CD4-positive, alpha-beta T cell treated with Interleukin-17A for 1 hour (primary cell): ENCODE measurements around the gene SMURF2.

Experiments used
- DNase-seq: peaks from one replicate; pipeline ENCODE4 v3.0.0-alpha.2; 2020

SMURF2 gene

DNA sequence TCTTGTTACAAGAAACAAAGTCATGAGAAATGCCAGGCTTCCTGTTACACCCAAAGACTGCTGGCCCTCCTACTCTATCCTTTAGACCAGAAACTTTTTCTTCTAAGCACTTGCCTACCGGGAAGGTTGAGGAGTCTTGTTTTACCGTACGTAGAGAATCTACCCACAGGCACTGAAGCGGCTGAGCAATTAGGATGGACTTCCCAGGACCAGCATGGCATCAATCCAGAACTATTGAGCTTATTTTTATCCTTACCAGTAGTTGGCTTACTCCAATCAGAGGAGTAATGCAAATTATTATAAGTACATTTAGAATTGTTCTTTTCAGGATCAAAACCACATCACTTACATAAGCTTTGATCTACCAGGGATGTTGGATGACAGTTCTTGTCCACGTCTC, 129.7 kb downstream of the SMURF2 start:
- no peak for DNase-seq

GRCh38 chr17:64531955-64532371, 130.1 kb downstream of the SMURF2 start:
- no peak for DNase-seq

- DNase-seq: no peak
These were observed 132.9 kb downstream of the SMURF2 start for GRCh38 chr17:64529221-64529620.

- no peak for DNase-seq
These were observed 134.2 kb downstream of the SMURF2 start for GRCh38 chr17:64527914-64528313.

- DNase-seq: no peak
These were observed 141.7 kb downstream of the SMURF2 start for GRCh38 chr17:64520359-64520758.

GRCh38 chr17:64519601-64520000, 142.5 kb downstream of the SMURF2 start:
- no peak for DNase-seq

DNA sequence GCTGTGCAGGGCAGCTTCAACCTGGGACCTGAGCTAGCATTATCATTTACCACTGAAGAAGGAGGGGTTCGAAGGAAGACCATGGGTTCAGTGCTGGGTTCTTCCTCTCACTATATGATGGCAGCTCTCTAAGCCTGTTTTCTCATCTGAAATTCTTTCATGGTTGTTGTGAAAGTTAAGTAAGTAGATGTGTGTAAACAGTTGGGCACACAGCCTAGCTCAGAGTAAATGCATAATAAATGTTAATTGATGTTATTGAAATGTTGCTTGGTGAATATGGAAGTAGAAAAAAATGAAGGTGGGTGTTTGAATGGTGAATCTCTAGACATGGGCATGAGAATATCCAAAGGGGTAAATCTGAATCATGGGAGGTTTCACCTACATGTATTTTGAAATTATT, 146.3 kb downstream of the SMURF2 start:
- no peak for DNase-seq

- DNase-seq: no peak
These were observed 146.7 kb downstream of the SMURF2 start for GRCh38 chr17:64515419-64515818.

DNA sequence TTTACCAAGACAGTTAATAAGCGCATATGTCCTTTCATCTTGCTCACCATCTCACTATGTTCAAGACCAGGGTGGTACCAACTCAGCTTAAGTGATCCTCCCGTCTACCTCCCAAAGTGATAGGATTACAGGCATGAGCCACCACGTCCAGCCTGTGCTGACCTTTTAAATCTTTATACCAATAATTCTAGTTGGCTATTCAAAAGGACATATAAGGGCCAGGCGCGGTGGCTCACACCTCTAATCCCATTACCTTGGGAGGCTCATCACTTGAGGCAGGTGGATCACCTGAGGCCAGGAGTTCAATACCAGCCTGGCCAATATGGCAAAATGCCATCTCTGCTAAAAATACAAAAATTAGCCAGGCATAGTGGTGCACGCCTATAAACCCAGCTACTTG, 152.9 kb downstream of the SMURF2 start:
- DNase-seq: no peak

DNA sequence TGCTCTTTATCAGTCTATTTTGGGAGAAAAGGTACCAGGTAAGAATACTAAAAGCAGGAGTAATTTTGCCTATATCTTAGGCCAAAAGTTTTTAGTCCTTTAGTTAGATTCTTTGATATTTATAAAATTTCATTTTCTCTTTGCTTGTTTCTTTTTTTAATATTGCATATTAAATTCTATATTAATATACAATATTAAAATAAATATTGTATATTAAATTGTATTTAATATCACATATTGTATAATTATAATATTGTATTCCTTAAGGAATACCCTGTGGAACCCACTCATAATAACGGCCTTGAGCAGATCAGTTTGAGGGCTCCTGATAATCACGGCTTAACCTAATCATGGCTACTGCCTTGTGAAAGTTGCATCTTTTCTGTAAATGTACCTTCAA, 153.4 kb downstream of the SMURF2 start:
- DNase-seq: no peak

GRCh38 chr17:64507413-64507782, 154.7 kb downstream of the SMURF2 start:
- peak; percentile 82 for DNase-seq

DNA sequence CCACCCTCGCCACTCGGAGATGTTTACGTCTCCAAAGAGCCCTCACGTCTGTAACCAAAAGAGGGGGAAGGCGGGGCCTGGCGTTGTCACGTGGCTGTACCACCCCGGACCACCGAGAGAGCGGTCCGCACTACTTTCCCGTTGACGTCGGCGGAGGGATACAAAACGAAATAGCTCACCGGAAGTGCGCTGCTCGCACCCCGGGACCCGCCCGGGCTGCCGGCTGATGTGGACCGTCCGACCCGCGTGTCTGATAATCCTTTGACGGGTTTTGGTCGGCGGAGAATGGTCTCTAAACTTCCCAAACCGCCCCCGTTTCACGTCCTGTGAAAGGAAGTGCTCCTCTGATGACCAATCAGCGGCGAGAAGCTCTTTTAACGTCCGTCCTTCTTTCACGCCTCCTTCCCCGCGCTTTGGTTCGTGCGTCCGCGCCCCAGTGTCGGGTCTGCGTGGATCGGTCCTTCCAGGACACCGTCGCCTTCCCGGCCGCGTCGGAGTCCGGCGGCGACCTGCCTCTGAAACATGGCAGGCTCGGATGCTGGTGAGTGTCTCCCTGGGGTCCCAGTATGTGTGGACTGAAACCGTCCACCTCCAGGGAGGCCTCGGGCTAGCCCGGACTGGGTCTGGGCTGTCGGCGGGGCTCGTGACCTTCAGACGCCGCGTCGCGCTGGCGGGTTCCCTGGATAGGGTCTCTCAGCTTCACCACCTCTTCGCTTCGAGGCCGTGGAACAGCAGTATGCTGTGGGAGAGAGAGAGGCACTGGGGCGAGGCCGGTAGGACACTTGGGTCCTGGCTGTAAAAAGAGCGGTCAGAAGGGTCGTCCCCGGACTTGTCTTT, 155.3 kb downstream of the SMURF2 start, which contains the start of gene CEP95:
CEP95 (plus strand) TSS at position 402 of the 837 bp plus-strand sequence; CDS start at position 523, 121 bp downstream.
- DNase-seq: no peak

- DNase-seq: peak; percentile 98
These were observed 155.9 kb downstream of the SMURF2 start, which contains the start of gene DDX5 for GRCh38 chr17:64506201-64506575. DDX5 (minus strand) TSS chr17:64506289; CDS start chr17:64506119, 170 bp downstream.

DNA sequence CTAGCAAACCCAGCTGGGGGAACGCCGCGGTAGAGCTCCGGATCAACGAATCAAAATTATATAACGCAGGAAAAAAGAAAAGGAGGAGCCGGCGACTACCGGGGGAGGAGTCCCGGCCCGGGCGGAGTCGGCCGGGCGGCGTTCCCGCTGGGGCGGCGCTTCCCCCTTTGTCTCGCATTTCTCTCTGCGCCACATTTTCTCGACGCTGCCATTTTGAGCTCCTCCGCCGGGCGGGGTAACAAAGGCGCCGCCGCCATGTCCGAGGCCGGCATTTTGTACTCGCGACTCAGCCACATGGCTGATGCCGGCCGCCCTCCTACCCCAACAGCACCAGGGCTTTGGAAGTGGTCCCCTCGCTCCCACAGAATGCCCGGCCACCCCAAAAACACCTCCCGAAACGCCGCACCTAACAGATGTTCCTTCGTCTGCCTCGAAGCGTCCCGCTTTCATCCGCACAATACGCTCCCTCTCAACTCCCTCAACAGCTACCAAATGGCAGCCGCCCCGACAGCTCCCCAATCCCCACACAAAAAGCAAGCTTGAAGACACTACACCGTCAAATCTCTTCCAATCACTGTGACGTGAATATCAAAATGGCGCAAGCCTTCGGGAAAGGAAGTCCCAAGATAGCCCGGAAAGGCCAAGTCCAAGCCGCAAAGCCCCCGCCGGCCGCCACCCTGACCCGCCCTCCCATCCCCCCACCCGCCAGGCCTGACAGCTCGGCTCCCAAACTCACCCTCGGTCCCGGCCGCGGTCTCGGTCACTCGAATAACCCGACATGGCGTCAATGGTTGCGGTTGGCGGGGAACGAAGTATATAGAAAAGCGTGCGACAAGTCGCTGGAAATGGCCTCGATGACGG, 156.5 kb downstream of the SMURF2 start:
- peak; percentile 92 for DNase-seq

GRCh38 chr17:64504769-64505339, 157.3 kb downstream of the SMURF2 start:
- DNase-seq: no peak

- DNase-seq: peak; percentile 14
These were observed 158.0 kb downstream of the SMURF2 start for GRCh38 chr17:64503821-64504768.

GRCh38 chr17:64503341-64503740, 158.8 kb downstream of the SMURF2 start:
- DNase-seq: peak; percentile 17

DNA sequence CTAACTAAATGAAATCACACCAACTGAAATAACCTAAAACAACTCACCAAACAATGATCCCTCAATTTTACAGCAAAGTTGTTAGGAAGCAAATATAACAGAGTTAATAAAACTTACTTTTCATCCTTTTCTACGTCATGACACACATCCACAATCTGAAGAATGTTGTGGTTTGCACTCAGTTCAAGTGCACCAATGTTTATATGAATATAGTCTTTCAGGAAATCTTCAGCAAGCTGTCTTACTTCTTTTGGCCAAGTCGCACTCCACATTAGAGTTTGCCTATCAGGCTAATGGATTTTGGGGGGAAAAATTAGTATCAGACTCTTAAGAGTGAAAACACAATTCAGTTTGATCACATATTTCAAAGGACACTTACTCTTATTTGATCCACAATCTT, 159.3 kb downstream of the SMURF2 start:
- no peak for DNase-seq

- DNase-seq: peak; percentile 17
These were observed 160.1 kb downstream of the SMURF2 start for GRCh38 chr17:64502021-64502420.

GRCh38 chr17:64500862-64501765, 161.0 kb downstream of the SMURF2 start:
- peak; percentile 24 for DNase-seq

DNA sequence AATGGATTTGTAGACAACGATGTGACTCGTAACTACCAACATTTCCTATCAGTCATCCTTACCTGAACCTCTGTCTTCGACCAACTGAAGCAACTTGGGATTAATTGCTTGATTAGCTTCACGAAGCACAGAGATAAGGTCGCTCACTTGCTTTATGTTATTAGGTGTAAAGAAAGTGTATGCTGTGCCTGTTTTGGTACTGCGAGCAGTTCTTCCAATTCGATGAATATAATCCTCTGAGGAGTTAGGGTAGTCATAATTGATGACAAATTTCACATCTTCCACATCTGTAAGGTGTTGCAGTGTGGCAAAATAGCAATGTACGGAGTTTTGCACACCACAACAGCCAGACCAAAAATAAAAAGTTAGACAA, 161.6 kb downstream of the SMURF2 start:
- DNase-seq: peak; percentile 20
